HepG2 (cell line): ENCODE data around the gene NXPH4. TPM values are rescaled to one million over a fixed set of nuclear protein-coding genes. Genes with fewer than 3 reads are reported as not detected.

ENCODE experiments used
- ATAC-seq: fragments of 200-7000 bp; cut with Tn5 transposase; 3 replicates; pipeline ENCODE4 v1.9.1; 2020; ENCODE audit warnings: mild to moderate bottlenecking, moderate library complexity
- BruUV-seq: library from RNA; stranded (reverse); fragments of 400-500 nt; replicated peaks from 2 replicates; lab custom pipeline; 2021; lab: Mats Ljungman, UMichigan
- CTCF ChIA-PET: fragments of 300-600 bp; formaldehyde crosslinking; extraction: SDS; loops from one replicate; lab custom pipeline; 2021; ENCODE audit warnings: low total read pairs, inconsistent platforms, low intra/inter-chr PET ratio; lab: Yijun Ruan, JAX
- POLR2A ChIA-PET: fragments of 350-600 bp; sonication (Branson Sonifier 250); formaldehyde crosslinking; loops from one replicate; lab custom pipeline; 2020; ENCODE audit warnings: antibody characterized with exemption, inconsistent platforms; lab: Yijun Ruan, JAX
- DNase-seq: peaks from one replicate; pipeline ENCODE4 v3.0.0-alpha.2; 2015; ENCODE audit warnings: low spot score
- FAIRE-seq: peaks from 3 replicates; lab custom pipeline; 2011; peaks lifted over from hg19 to GRCh38; lab: Jason Lieb, UNC
- H2AFZ ChIP-seq: one replicate; pipeline ENCODE4 v1.6.1; 2011; ENCODE audit warnings: low read length, inconsistent platforms
- H3K27ac ChIP-seq: fragments of 300-600 bp; 3 replicates; pipeline ENCODE4 v1.8.0; 2011; ENCODE audit warnings: mixed run types, mild to moderate bottlenecking, mixed read lengths, low read length, inconsistent platforms; ENCODE audit not compliant: insufficient read depth; ENCODE audit errors: extremely low read length
- H3K27me3 ChIP-seq, 2 experiments: fragments of 200-600 bp in 1 of 2; 2 replicates in 1 of 2; 3 replicates in 1 of 2; pipeline versions ENCODE4 v1.6.0 to v1.8.0; 2011; ENCODE audit warnings: low read length in 2 of 2, mild to moderate bottlenecking in 2 of 2, moderate library complexity in 2 of 2, inconsistent platforms in 1 of 2; ENCODE audit not compliant: insufficient read depth in 2 of 2, control insufficient read depth in 1 of 2
- H3K36me3 ChIP-seq, 2 experiments: fragments of 200-600 bp in 1 of 2; replicated peaks in 1 of 2; 2 replicates in 1 of 2; 3 replicates in 1 of 2; pipeline versions ENCODE4 v1.5.1 to v1.8.0; 2011; ENCODE audit warnings: low read length in 2 of 2, inconsistent platforms in 1 of 2; ENCODE audit not compliant: insufficient read depth in 2 of 2, control insufficient read depth in 1 of 2
- H3K4me1 ChIP-seq: 2 replicates; pipeline ENCODE4 v1.5.1; 2012; ENCODE audit warnings: low read length, inconsistent platforms; ENCODE audit not compliant: insufficient read depth
- H3K4me2 ChIP-seq: 2 replicates; pipeline ENCODE4 v1.6.0; 2011; ENCODE audit warnings: low read depth, low read length, inconsistent platforms
- H3K4me3 ChIP-seq, 3 experiments: fragments of 200-600 bp in 1 of 3; sonication (generic), shearing (Covaris generic) in 1 of 3; replicated peaks in 1 of 3; 2 replicates each; pipeline ENCODE4 v1.5.1; 2011 to 2016; ENCODE audit warnings: low read length in 3 of 3, inconsistent platforms in 2 of 3, low read depth in 2 of 3, mild to moderate bottlenecking in 2 of 3, control low read depth in 1 of 3, mixed read lengths in 1 of 3; ENCODE audit not compliant: insufficient read depth in 1 of 3
- H3K79me2 ChIP-seq: one replicate; pipeline ENCODE4 v1.6.1; 2011; ENCODE audit warnings: low read length, inconsistent platforms; ENCODE audit not compliant: insufficient read depth
- H3K9ac ChIP-seq: 2 replicates; pipeline ENCODE4 v1.6.0; 2011; ENCODE audit warnings: mild to moderate bottlenecking, low read depth, low read length, inconsistent platforms; ENCODE audit not compliant: insufficient read depth
- H3K9me3 ChIP-seq: 2 replicates; pipeline ENCODE4 v1.5.1; 2012; ENCODE audit warnings: mild to moderate bottlenecking, low read length
- H4K20me1 ChIP-seq: 2 replicates; pipeline ENCODE4 v1.6.0; 2011; ENCODE audit warnings: inconsistent platforms, mild to moderate bottlenecking, low read length, moderate library complexity; ENCODE audit not compliant: insufficient read depth
- CHD4 ChIP-seq: fragments of 200-600 bp; sonication (generic); IDR thresholded peaks from 2 replicates; pipeline ENCODE4 v1.7.0; 2017; ENCODE audit warnings: mild to moderate bottlenecking, low read length, borderline replicate concordance
- ELF4 ChIP-seq: sonication (generic); formaldehyde crosslinking; IDR thresholded peaks from 2 replicates; pipeline ENCODE4 v1.5.0; 2020; ENCODE audit warnings: missing genetic modification reagents, mild to moderate bottlenecking, moderate library complexity, borderline replicate concordance
- EZH2 ChIP-seq: conservative IDR thresholded peaks from 2 replicates; pipeline ENCODE4 v1.6.1; 2012; ENCODE audit warnings: mild to moderate bottlenecking, low read depth, low read length, moderate library complexity
- NCOA2 ChIP-seq: sonication (generic); formaldehyde crosslinking; IDR thresholded peaks from 2 replicates; pipeline ENCODE4 v1.8.0; 2022; ENCODE audit warnings: inconsistent platforms
- SCMH1 ChIP-seq: sonication (generic); formaldehyde crosslinking; IDR thresholded peaks from 2 replicates; pipeline ENCODE4 v1.9.0; 2021; ENCODE audit warnings: missing genetic modification reagents, mild to moderate bottlenecking, borderline replicate concordance
- ZBTB2 ChIP-seq: sonication (generic); formaldehyde crosslinking; IDR thresholded peaks from 2 replicates; pipeline ENCODE4 v1.8.0; 2022; ENCODE audit warnings: low read depth, missing genetic modification reagents
- ZFP90 ChIP-seq: sonication (generic); formaldehyde crosslinking; IDR thresholded peaks from 2 replicates; pipeline ENCODE4 v1.8.0; 2022; ENCODE audit warnings: missing genetic modification reagents, mild to moderate bottlenecking, inconsistent platforms, borderline replicate concordance
- ZMAT5 ChIP-seq: sonication (generic); formaldehyde crosslinking; IDR thresholded peaks from 2 replicates; pipeline ENCODE4 v1.5.0; 2020; ENCODE audit warnings: mild to moderate bottlenecking, low read depth, missing genetic modification reagents, borderline replicate concordance
- ZNF318 ChIP-seq: sonication (generic); formaldehyde crosslinking; IDR thresholded peaks from 2 replicates; pipeline ENCODE4 v1.4.0; 2020; ENCODE audit warnings: mild to moderate bottlenecking, missing genetic modification reagents
- ZNF691 ChIP-seq: sonication (generic); formaldehyde crosslinking; IDR thresholded peaks from 2 replicates; pipeline ENCODE4 v1.4.0; 2020; ENCODE audit warnings: missing genetic modification reagents, low read depth, mild to moderate bottlenecking, borderline replicate concordance
- WGBS: methylation state at CpG from one replicate; pipeline ENCODE4 v1.1.6; 2017; ENCODE audit warnings: low lambda C conversion rate; 5-methylcytosine and 5-hydroxymethylcytosine counted together
- in situ Hi-C: cut with HindIII; loops from 2 replicates; pipeline ENCODE4 v1.10.0; 2017; ENCODE audit warnings: low pct_unique_long_range_greater_than_20kb; ENCODE audit not compliant: extremely low pct_ligation_motif_present
- intact Hi-C: fragments of 100-400 bp; cut with micrococcal nuclease; formaldehyde crosslinking; loops from one replicate; pipeline ENCODE4 v1.10.0; 2022; ENCODE audit not compliant: unreplicated experiment
- polyA plus RNA-seq, 8 experiments: library from polyadenylated mRNA; depleted of rRNA in 3 of 8; stranded (reverse) in 7 of 8; unstranded in 1 of 8; fragments of >200 nt; fragmentation: Illumina TruSeq in 4 of 8; extraction: Trizol in 4 of 8; gene quantifications; 2 replicates each; pipeline versions ENCODE4 v1.2.1 to v1.2.3, GENCODE V29; 2011 to 2016; ENCODE audit warnings: low read depth in 4 of 8, missing spikeins in 1 of 8, mixed read lengths in 1 of 8; ENCODE audit not compliant: insufficient read depth in 1 of 8
- total RNA-seq, 5 experiments: library from RNA; depleted of rRNA; stranded (reverse); fragments of >200 nt; fragmentation: Illumina TruSeq; extraction: Trizol; gene quantifications; 2 replicates each; pipeline ENCODE4 v1.2.3, GENCODE V29; 2016; ENCODE audit warnings: low read depth in 1 of 5

The NXPH4 gene
- total and polyA plus RNA-seq, 2 of the 13 experiments (the other 11 are each of a cell fraction or from before 2014, with no cell fraction given), result 0.13 TPM; not detected in 1

GRCh38 chr12:57216921-57217879 is 606 bp downstream of the NXPH4 start:
- no peaks in the 10 kb centered on the region for H3K79me2 ChIP-seq
- H3K27ac ChIP-seq, result no peak overlapping the region
- peaks cover 9% of the 10 kb centered on the region; the same call in 1 of the 2 replicates for H4K20me1 ChIP-seq
- BruUV-seq, result no TSS peak
- ChIA-PET CTCF (interaction anchor here (3.2 to 9.8 kb wide), 2 partner anchors 8 to 23 kb away, joined by 8 to 308 read pairs; a partner anchor contains a TSS), POLR2A (interaction anchor here (1.6 kb wide), 1 partner anchor 13 kb away, joined by 10 read pairs; the partner anchor contains the start of gene SHMT2)
- peak overlapping the region in 2 of 3 experiments; percentile 46 to 61; a peak in 4 of 6 replicates for H3K4me3 ChIP-seq
- peaks cover 19 to 70% of the 10 kb centered on the region in 2 experiments for H3K27me3 ChIP-seq
- no peaks in the 10 kb centered on the region for H3K9me3 ChIP-seq
- in situ Hi-C loops (no loop called here), intact Hi-C loops (no loop called here)
- WGBS, result 11% methylated on average over 20 of the region's 63 CpGs
- no peak overlapping the region for H3K9ac ChIP-seq
- peaks cover 2 to 4% of the 10 kb centered on the region in 2 experiments; a peak in 2 of 5 replicates for H3K36me3 ChIP-seq
- peaks cover 41% of the 10 kb centered on the region for H3K4me1 ChIP-seq
- H2AFZ ChIP-seq, result no peak overlapping the region
- H3K4me2 ChIP-seq, result peak overlapping the region; percentile 66
- no peak for DNase-seq
- no peak for FAIRE-seq
- ATAC-seq, result no peak; the same call in 2 of the 3 replicates
- TF ChIP-seq ZFP90 (CRISPR knock-in tag) (no peak), EZH2 (peak; percentile 11), SCMH1 (CRISPR knock-in tag) (no peak), NCOA2 (no peak), ELF4 (CRISPR knock-in tag) (no peak), ZBTB2 (CRISPR knock-in tag) (no peak), ZNF318 (no peak), ZNF691 (CRISPR knock-in tag) (no peak), CHD4 (no peak), ZMAT5 (CRISPR knock-in tag) (no peak)
